Measurements from ENCODE around the gene SEMA6B. TPM values are rescaled to one million over a fixed set of nuclear protein-coding genes. Genes with fewer than 3 reads are reported as not detected.
"Not testable (repeated sequence)": the region's sequence is repeated elsewhere in the genome, so short reads cannot be mapped to it uniquely, and the experiment has no call there.

SEMA6B gene
- total and polyA plus RNA-seq, 3 experiments from 2014 or later: 0.55 to 0.91 TPM; not detected in 1

- no peaks in the 10 kb centered on the region for H3K36me3 Mint-ChIP-seq
- Histone ChIP-seq H3K9me3 (ENCODE audit: low read length) (no peaks in the 10 kb centered on the region), H3K27me3 (ENCODE audit: insufficient read depth, low read length, poor library complexity, severe bottlenecking) (peaks cover 8% of the 10 kb centered on the region), H3K4me1 (ENCODE audit: insufficient read depth, low read length) (no peaks in the 10 kb centered on the region), H3K4me3 (ENCODE audit: low read length) (no peak overlapping the region), H3K36me3 (ENCODE audit: insufficient read depth, low read length) (no peaks in the 10 kb centered on the region), H3K27ac (ENCODE audit: low read depth, low read length) (no peak overlapping the region)
- H3K4me1 Mint-ChIP-seq: no peaks in the 10 kb centered on the region
- H3K27ac Mint-ChIP-seq: no peak overlapping the region
- H3K27me3 Mint-ChIP-seq: peaks cover 22 to 34% of the 10 kb centered on the region in 2 donors
- no peak overlapping the region for H3K4me3 Mint-ChIP-seq
- CTCF ChIA-PET: interaction anchor here (0.7 to 3.9 kb wide), 2 partner anchors 19 to 63 kb away, joined by 3 to 21 read pairs; no protein-coding TSS in a partner anchor
- H3K9me3 Mint-ChIP-seq: no peaks in the 10 kb centered on the region
- POLR2A ChIA-PET: interaction anchor here (0.7 kb wide), 2 partner anchors 55 to 191 kb away, joined by 3 to 7 read pairs; no protein-coding TSS in a partner anchor
- no peak for DNase-seq
Measured at GRCh38 chr19:4573682-4574081, 14.2 kb upstream of the SEMA6B start.

DNA sequence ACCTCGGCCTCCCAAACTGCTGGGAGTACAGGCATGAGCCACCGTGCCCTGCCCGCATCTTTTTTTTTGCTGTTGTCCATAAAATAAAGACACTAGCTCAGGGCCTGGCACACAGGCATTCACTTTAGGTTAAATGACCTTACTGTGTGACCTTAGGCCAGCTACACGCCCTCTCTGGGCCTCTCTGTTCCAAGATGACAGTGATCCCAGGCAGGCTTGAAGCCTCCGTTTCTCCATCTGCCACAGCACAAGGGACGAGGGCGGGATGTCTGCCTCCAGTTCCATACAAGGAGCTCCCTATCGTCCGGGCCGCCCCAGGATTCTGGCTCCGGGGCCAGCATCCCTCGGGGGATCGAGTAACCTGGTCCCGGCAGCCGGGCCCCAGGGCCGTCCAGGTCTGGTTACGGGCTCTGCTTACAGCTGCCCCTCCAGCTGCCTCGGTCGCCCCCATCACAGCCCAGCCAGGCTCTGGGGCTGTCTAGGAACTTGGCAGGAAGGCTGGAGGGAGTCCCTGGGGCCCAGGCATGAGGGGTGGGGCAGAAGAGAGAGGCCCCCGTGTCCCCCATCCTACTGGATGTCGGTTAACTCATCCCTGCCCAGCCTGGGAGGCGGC, 11.9 kb upstream of the SEMA6B start:
- POLR2A ChIA-PET: no interaction called here

DNA sequence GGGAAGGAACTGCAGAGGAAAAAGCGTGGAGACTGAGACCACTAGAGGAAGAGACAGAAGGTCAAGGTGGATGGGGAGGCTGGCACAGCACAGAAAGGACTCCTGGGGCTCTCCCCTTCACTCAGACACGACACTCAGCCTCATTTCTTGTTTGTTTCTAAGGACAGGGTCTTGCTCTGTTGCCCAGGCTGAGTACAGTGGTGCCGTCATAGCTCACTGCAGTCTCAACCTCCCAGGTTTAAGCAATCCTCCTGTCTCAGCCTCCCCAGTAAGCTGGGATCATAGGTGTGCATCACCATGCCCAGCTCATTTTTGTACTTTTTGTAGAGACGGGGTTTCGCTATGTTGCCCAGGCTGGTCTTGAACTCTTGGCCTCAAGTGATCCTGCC, 11.4 kb upstream of the SEMA6B start:
- H3K27ac ChIP-seq (ENCODE audit: low read depth, low read length): no peak overlapping the region
- no peak overlapping the region for H3K27ac Mint-ChIP-seq
- H3K4me1 ChIP-seq (ENCODE audit: insufficient read depth, low read length): no peaks in the 10 kb centered on the region
- H3K36me3 ChIP-seq (ENCODE audit: insufficient read depth, low read length): no peaks in the 10 kb centered on the region
- POLR2A ChIA-PET: no interaction called here
- H3K27me3 ChIP-seq (ENCODE audit: insufficient read depth, low read length, poor library complexity, severe bottlenecking): peaks cover 8% of the 10 kb centered on the region
- H3K4me3 Mint-ChIP-seq: no peak overlapping the region
- H3K4me1 Mint-ChIP-seq: no peaks in the 10 kb centered on the region
- no peaks in the 10 kb centered on the region for H3K9me3 Mint-ChIP-seq
- H3K36me3 Mint-ChIP-seq: no peaks in the 10 kb centered on the region
- H3K9me3 ChIP-seq (ENCODE audit: low read length): no peaks in the 10 kb centered on the region
- DNase-seq: no peak
- CTCF ChIA-PET: interaction anchor here (1.3 to 3.9 kb wide), 2 partner anchors 12 to 66 kb away, joined by 4 to 21 read pairs; no protein-coding TSS in a partner anchor
- no peak overlapping the region for H3K4me3 ChIP-seq (ENCODE audit: low read length)
- H3K27me3 Mint-ChIP-seq: peaks cover 12 to 21% of the 10 kb centered on the region in 2 donors

More for the DNA sequence above, 11.9 kb upstream of the SEMA6B start:
- Histone ChIP-seq H3K27ac (ENCODE audit: low read depth, low read length) (no peak overlapping the region), H3K4me3 (ENCODE audit: low read length) (no peak overlapping the region), H3K4me1 (ENCODE audit: insufficient read depth, low read length) (no peaks in the 10 kb centered on the region), H3K36me3 (ENCODE audit: insufficient read depth, low read length) (no peaks in the 10 kb centered on the region), H3K27me3 (ENCODE audit: insufficient read depth, low read length, poor library complexity, severe bottlenecking) (peaks cover 8% of the 10 kb centered on the region), H3K9me3 (ENCODE audit: low read length) (no peaks in the 10 kb centered on the region)
- H3K27ac Mint-ChIP-seq: no peak overlapping the region
- H3K36me3 Mint-ChIP-seq: no peaks in the 10 kb centered on the region
- no peak for DNase-seq
- H3K9me3 Mint-ChIP-seq: no peaks in the 10 kb centered on the region
- CTCF ChIA-PET: interaction anchor here (1.3 to 3.9 kb wide), 2 partner anchors 13 to 65 kb away, joined by 4 to 21 read pairs; no protein-coding TSS in a partner anchor
- no peaks in the 10 kb centered on the region for H3K4me1 Mint-ChIP-seq
- no peak overlapping the region for H3K4me3 Mint-ChIP-seq
- peaks cover 17 to 26% of the 10 kb centered on the region in 2 donors for H3K27me3 Mint-ChIP-seq

GRCh38 chr19:4570402-4570801, 10.9 kb upstream of the SEMA6B start:
- H3K27me3 ChIP-seq (ENCODE audit: insufficient read depth, low read length, poor library complexity, severe bottlenecking): peaks cover 4% of the 10 kb centered on the region
- H3K4me1 ChIP-seq (ENCODE audit: insufficient read depth, low read length): no peaks in the 10 kb centered on the region
- CTCF ChIA-PET: interaction anchor here (1.3 to 3.9 kb wide), 2 partner anchors 12 to 66 kb away, joined by 4 to 21 read pairs; no protein-coding TSS in a partner anchor
- H3K4me3 ChIP-seq (ENCODE audit: low read length): no peak overlapping the region
- no peaks in the 10 kb centered on the region for H3K9me3 ChIP-seq (ENCODE audit: low read length)
- DNase-seq: no peak
- Mint-ChIP-seq H3K4me3 (no peak overlapping the region), H3K4me1 (no peaks in the 10 kb centered on the region), H3K36me3 (no peaks in the 10 kb centered on the region), H3K27ac (peak overlapping the region in 1 of 8 donors; percentile 26), H3K9me3 (no peaks in the 10 kb centered on the region), H3K27me3 (peaks cover 7 to 18% of the 10 kb centered on the region in 2 donors)
- POLR2A ChIA-PET: no interaction called here
- H3K36me3 ChIP-seq (ENCODE audit: insufficient read depth, low read length): no peaks in the 10 kb centered on the region
- H3K27ac ChIP-seq (ENCODE audit: low read depth, low read length): no peak overlapping the region

DNA sequence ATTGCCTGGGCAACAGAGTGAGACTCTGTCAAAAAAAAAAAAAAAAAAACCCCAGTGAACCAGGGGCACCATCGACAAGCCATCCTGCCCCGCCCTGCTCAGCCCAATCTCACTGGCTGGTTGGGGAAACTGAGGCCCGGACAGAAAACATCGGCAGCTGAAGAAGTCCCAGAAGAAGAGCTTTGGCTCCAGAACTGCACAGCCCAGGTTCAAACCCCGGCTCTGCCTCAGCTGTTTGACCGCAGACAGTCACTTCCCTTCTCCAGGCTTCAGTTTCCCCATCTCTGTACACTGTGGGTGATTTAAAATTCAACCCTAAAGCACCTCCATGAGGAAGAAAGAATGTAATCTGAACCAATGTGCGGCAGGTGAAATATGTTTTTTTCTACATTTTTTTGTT, 9.4 kb upstream of the SEMA6B start:
- ChIA-PET POLR2A (no interaction called here), CTCF (interaction anchor here (1.8 to 6.1 kb wide), 2 partner anchors 65 to 68 kb away, joined by 8 to 38 read pairs; no protein-coding TSS in a partner anchor)
- H3K4me3 Mint-ChIP-seq: no peak overlapping the region
- H3K4me1 Mint-ChIP-seq: no peaks in the 10 kb centered on the region
- H3K36me3 Mint-ChIP-seq: no peaks in the 10 kb centered on the region
- H3K27ac Mint-ChIP-seq: no peak overlapping the region
- Histone ChIP-seq H3K9me3 (ENCODE audit: low read length) (no peaks in the 10 kb centered on the region), H3K4me3 (ENCODE audit: low read length) (no peak overlapping the region), H3K27me3 (ENCODE audit: insufficient read depth, low read length, poor library complexity, severe bottlenecking) (no peaks in the 10 kb centered on the region), H3K4me1 (ENCODE audit: insufficient read depth, low read length) (no peaks in the 10 kb centered on the region), H3K36me3 (ENCODE audit: insufficient read depth, low read length) (no peaks in the 10 kb centered on the region), H3K27ac (ENCODE audit: low read depth, low read length) (no peak overlapping the region)
- H3K27me3 Mint-ChIP-seq: peaks cover 6 to 15% of the 10 kb centered on the region in 2 donors
- no peak for DNase-seq
- no peaks in the 10 kb centered on the region for H3K9me3 Mint-ChIP-seq

GRCh38 chr19:4567584-4568071, 8.1 kb upstream of the SEMA6B start:
- H3K4me1 Mint-ChIP-seq: no peaks in the 10 kb centered on the region
- Histone ChIP-seq H3K36me3 (ENCODE audit: insufficient read depth, low read length) (no peaks in the 10 kb centered on the region), H3K4me3 (ENCODE audit: low read length) (no peak overlapping the region), H3K4me1 (ENCODE audit: insufficient read depth, low read length) (no peaks in the 10 kb centered on the region), H3K27me3 (ENCODE audit: insufficient read depth, low read length, poor library complexity, severe bottlenecking) (no peaks in the 10 kb centered on the region), H3K27ac (ENCODE audit: low read depth, low read length) (no peak overlapping the region), H3K9me3 (ENCODE audit: low read length) (no peaks in the 10 kb centered on the region)
- H3K9me3 Mint-ChIP-seq: no peaks in the 10 kb centered on the region
- peaks cover 6 to 11% of the 10 kb centered on the region in 2 donors for H3K27me3 Mint-ChIP-seq
- H3K4me3 Mint-ChIP-seq: no peak overlapping the region
- POLR2A ChIA-PET: interaction anchor here (0.6 kb wide), 1 partner anchor 224 kb away, joined by 5 read pairs; the partner anchor contains the start of gene FEM1A
- H3K36me3 Mint-ChIP-seq: no peaks in the 10 kb centered on the region
- peak overlapping the region in 1 of 8 donors; percentile 14 for H3K27ac Mint-ChIP-seq
- CTCF ChIA-PET: interaction anchor here (1.3 to 6.1 kb wide), 5 partner anchors 9 to 69 kb away, joined by 3 to 38 read pairs (median 8); no protein-coding TSS in a partner anchor
- DNase-seq: peak; percentile 26 to 70 (median 47)

DNA sequence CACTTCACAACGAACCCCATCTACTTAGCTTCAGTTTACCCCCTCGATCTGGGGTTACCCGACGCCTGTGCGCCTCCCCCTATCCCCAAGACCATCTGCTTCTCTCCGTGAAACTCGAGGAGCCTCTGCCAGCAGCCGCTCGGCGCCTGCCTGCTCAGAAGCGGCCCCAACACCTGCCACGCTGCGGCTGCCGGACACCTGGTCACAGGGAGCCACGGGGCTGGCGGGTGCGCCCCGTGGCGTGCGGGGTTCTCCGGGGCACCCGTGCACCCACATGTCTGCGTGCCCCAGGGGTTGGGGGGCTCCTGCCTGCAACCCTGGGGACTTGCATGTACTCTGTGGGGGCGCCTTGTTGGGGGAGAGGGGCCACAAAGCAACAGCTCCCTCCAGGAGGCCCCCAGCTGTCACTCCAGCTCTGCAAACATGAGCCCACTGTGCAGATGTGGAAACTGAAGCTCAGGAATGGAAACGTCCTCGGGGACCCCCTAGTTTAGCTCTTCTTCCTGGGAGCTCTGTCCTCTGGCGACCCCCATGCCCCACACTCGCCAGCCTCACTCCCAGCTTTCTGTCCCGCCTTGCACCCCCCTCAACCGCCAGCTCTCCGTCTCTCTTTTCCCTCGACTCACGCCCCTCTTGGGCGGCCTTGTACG, 7.0 kb upstream of the SEMA6B start:
- Histone ChIP-seq H3K27me3 (ENCODE audit: insufficient read depth, low read length, poor library complexity, severe bottlenecking) (no peaks in the 10 kb centered on the region), H3K9me3 (ENCODE audit: low read length) (no peaks in the 10 kb centered on the region), H3K36me3 (ENCODE audit: insufficient read depth, low read length) (no peaks in the 10 kb centered on the region), H3K4me3 (ENCODE audit: low read length) (no peak overlapping the region), H3K27ac (ENCODE audit: low read depth, low read length) (no peak overlapping the region), H3K4me1 (ENCODE audit: insufficient read depth, low read length) (no peaks in the 10 kb centered on the region)
- Mint-ChIP-seq H3K27me3 (peaks cover 6 to 11% of the 10 kb centered on the region in 2 donors), H3K4me1 (no peaks in the 10 kb centered on the region), H3K9me3 (no peaks in the 10 kb centered on the region), H3K36me3 (no peaks in the 10 kb centered on the region), H3K27ac (no peak overlapping the region), H3K4me3 (no peak overlapping the region)
- CTCF ChIA-PET: interaction anchor here (1.3 to 6.1 kb wide), 5 partner anchors 10 to 225 kb away, joined by 3 to 38 read pairs (median 4); partner anchors contain the start of gene FEM1A
- no peak for DNase-seq
- POLR2A ChIA-PET: no interaction called here

DNA sequence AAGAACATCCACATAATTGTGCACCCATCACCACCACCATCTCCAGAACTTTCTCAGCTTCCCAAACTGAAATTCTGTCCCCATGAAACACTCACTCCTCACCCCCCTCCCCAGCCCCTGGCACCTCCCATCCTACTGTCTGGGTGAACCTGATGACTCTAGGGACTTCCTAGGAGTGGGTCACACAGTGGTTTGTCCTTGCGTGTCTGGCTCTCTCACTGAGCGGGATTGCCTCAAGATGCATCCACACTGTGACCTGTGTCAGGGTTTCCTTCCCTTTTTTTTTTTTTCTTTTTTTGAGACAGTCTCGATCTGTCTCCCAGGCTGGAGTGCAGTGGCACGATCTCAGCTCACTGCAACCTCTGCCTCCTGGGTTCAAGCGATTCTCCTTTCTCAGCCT, 4.1 kb upstream of the SEMA6B start:
- DNase-seq; H3K27ac ChIP-seq (ENCODE audit: low read depth, low read length); H3K4me1 Mint-ChIP-seq; H3K27me3 ChIP-seq (ENCODE audit: insufficient read depth, low read length, poor library complexity, severe bottlenecking); H3K4me3 Mint-ChIP-seq; H3K4me1 ChIP-seq (ENCODE audit: insufficient read depth, low read length); POLR2A ChIA-PET; H3K36me3 Mint-ChIP-seq; CTCF ChIA-PET; H3K36me3 ChIP-seq (ENCODE audit: insufficient read depth, low read length); H3K9me3 ChIP-seq (ENCODE audit: low read length); H3K27ac Mint-ChIP-seq; H3K9me3 Mint-ChIP-seq; H3K27me3 Mint-ChIP-seq; H3K4me3 ChIP-seq (ENCODE audit: low read length): not testable (repeated sequence)

Measured in CD8-positive, alpha-beta memory T cell (primary cell).